HG03196 (cell line): ENCODE measurements around the gene NKD1.

Experiments used
- ATAC-seq: cut with Tn5 transposase; IDR thresholded peaks from one replicate; pipeline ENCODE4 v1.9.1; 2021; ENCODE audit not compliant: unreplicated experiment

Gene NKD1

DNA sequence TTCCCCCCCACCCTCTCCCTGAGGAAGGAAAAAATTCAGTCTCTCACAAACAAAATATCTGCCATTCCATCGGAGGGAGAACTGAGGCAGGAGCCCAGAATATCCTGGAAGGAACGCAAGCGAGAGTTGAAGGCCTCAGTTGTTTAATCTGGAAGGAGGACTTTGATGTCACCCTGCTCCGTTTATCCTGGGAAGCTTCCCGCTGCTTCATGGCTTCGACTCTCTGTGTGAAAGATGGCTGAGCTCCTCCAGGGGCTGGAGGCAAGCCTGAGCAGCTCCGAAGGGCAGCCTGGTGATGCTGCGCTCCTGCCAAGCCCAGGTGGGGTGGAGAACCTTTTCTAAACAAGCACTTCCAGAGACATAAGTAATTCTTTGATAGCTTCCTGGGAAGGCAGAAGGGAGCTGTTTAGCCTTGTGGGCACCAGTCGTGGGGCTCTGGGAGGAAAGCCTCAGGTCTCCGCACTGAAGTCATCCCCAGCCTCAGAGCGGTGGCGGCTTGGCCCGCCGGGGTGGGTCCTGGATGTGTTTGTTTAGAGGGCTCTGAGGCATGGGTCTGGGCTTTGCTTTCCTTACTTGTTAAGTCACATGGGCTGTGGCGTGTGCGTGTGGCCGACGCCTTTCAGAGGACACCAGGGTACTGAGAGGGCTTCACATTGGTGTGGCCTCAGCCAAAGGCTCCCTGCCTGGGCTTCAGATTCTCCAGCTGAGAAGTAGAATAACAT lies 7.9 kb downstream of the NKD1 start:
- no peak for ATAC-seq

DNA sequence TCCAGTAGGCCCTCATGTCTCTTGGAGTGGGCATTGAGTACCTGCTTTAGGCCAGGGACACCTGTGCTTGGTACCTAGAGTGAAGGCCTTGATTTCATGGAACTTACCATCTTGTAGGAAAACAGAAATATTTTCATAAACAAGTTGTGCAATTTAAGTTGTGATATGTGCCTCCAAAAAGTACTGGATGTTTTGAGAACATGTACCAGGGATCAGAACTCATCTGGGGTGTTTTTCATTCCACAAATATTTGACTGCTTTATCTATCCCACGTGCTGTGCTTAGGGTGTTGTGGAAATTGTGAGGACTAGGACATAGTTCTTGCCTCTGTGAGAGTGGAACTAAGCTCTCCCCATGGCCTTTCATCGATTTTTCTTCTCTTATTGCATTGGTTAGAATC lies 8.8 kb downstream of the NKD1 start:
- no peak for ATAC-seq

DNA sequence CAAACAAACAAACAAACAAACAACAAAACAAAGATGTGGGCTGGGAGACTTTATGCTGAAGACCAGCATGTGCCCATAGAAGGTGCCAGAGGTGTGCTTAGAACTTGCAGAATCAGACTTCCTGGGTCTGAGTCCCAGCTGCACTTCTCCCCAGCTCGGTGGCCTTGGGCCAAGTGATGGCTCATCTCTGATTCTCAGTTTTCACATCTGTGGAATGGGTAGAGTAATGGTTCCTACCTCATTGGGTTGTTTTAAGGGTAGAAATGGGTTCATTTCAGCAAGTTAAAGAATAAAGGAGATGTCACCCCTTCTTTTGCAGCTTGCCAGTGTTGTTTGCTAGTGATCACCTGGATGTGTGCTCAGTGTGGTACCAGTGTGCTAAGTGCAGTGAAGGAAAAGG lies 10.7 kb downstream of the NKD1 start:
- no peak for ATAC-seq

DNA sequence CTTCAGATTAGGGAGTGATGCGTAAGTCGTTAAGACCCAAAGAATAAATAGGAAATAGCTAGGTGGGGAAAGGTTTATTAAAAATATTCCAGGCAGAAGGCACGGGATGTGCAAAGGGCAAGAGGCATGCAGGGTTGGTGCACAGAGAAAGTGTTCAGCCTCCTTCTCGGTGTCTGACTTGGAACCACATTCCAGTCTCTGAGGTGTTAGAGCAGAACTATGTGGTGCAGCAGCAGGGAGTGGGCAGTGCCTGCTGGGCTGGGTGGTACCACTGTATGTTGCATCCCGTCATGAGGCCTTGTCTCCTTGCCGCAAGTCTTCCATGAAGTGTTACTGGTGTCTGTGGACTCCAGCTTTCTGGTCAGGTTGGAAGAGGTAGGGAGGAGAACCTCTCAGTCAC lies 11.1 kb downstream of the NKD1 start:
- ATAC-seq = no peak

DNA sequence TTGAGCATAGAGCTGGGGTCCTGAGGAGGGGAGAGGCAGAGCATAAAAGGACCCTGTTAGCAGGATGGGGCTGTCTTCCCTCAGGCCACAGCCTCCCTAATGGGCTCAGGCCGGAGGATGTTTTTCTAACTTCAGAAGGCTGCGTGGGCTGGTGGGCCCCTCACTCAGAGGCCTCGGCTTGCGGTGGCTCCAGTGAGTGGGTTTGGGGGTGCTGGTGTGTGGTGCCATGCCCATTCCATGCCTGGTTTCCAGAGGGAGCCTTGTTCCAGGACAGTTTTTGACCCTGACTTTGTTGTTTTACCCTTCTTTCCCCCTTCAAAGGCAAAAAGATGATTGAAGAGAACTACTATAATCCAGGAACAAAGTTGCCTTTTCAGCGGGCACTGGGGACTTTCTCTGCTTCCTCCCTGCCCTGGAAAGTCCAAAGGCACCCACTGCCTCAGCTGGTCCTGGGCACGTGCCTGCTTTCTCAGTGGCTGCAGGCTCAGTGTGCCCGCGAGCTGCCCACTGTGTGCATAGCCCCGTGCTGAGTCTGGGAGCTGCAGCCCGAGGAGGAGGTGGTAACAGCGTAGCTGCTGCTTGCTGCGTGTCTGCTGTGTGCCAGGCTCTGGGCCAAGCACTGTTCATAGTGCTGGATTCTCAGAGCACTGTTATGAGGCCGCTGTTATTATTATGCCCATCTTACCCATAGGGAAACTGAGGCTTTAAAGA lies 11.8 kb downstream of the NKD1 start:
- ATAC-seq = no peak

DNA sequence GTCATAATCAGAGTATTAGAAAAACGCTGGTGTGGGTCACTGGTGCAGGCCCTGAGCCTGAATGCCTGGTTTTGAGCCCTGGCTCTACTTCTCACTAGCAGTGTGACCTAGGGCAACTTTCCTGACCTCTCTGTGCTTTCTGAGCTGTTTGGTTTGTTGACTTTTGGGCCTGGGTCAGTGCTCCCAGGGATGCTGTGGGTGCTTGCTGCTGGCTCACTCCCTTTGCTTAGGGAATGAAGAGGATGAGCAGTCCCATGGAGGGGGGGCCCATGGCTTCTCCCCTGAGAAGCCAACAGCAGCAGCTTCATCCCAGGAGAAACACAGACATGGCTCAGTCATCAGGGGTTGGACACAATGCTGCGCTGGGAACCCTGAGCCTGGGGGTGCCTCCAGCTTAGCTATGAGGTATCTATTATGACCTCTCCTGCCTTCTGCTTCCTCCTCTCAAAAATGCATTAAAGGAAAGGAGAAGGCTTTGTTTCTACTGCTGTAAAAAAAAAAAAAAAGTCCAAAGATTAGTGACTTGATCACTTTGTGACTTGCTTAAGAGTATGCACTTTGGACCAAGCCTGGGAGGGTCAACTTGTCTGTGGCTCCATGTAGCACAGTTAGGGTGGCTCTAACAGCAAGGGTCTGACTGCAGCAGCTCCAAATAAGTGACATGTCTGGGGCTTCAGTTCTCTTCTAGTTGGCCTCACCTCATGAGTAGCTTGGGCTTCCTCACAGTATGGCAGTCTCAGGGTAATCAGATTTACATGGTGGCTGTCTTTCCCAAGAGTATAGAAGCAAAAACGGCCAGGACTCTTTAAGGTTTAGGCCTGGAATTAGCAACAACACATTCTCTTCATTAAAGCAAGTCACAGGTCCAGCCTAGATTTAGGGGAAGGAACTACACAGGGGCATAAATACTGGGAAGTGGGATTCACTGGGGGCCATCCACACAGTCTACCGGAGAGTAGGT lies 13.0 kb downstream of the NKD1 start:
- ATAC-seq = no peak

DNA sequence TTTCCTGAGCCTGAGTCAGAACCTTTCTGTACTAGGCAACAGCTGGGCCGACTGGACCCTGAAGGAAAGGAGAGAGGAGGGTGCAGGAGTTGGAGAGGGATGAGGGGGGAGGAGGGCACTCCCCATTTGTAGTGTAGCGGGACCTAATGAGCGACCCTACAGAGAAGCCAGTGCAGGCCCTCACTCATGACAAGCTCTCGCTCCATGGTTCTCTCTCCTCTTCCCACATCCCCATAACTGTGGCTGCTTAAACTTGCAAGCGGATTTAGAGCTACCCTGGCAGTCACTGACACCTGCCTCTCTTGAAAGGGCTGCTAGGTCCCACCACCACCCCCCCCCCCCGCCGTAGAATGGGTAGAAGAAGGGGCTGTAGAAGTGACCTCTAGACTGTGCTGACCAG lies 14.5 kb downstream of the NKD1 start:
- no peak for ATAC-seq

DNA sequence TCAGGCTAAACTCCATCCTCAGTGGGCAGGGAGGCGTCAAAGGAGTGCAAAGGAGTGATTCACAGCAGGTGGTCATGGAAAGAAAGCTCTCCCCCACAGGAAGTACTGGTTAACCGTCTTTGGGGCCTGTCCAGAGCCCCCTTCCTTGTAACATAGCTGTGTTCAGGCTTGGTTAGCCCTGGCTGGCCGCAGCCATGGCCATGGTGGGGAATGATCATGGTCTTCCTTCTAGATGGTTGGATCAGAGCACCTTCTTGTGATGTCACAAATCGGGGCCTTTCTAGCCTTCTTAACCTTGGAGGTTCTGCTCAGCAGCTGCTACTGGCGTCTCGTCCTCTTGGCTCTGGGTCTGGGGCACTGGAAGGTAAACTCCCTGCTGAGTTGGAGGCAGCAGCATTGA lies 15.8 kb downstream of the NKD1 start:
- no peak for ATAC-seq

DNA sequence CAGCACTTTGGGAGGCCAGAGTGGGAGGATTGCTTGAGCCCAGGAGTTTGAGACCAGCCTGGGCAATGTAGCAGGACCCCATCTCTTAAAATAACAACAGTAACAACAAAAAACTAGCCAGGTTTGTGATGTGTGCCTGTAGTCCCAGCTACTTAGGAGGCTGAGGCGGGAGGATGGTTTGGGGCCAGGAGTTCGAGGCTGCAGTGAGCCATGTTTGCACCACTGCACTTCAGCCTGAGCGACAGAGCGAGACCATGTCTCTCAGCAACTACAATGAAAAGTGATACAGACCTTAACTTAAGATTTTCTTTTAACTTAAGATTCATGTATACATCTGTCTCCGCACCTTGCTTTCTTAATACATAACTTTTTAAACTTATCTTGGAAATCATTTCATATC lies 17.2 kb downstream of the NKD1 start:
- ATAC-seq = no peak

DNA sequence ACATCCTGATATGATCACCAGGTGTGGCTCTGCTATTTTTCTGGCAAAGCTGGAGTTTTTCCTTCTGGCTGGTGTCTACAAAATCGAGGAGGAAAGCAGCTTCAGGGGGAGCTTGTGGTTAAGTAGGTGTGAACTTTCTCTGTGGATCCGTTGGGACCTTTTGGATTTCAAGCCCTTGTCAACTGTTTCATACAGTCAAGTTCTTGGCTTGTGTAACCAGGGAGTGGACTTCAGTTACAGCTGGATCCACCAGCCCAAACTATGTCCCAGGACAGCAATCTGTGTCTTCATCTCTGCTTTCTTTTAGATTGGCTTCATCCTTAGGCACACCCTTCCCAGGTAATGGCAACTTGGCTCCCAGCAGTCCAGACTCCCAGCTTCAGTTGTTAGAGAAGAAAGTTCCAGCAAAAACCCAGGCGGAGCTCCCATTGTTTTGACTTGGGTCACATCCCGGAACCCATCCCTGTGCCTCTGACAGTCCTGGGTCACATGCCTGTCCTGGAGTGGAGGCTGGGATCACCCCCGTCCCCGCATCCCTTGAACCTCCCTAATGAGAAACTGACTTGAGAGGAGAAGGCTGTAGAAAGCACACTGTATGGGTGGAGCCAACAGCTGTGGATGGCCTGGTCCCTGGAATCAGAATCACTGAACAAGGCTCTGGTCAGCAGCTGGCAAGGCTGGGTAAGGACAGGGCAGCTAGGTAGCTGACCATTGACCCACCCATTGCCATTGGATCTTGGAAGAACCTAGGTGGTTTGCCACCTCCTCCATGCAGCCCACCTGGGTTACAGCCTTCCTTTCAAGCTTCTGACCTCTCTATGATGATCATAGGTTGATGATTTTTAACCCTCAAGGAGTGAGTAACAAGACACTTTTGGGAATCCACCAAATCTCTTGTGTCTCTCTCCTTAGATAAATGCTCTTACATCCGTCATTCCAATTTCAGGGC lies 18.1 kb downstream of the NKD1 start:
- no peak for ATAC-seq

DNA sequence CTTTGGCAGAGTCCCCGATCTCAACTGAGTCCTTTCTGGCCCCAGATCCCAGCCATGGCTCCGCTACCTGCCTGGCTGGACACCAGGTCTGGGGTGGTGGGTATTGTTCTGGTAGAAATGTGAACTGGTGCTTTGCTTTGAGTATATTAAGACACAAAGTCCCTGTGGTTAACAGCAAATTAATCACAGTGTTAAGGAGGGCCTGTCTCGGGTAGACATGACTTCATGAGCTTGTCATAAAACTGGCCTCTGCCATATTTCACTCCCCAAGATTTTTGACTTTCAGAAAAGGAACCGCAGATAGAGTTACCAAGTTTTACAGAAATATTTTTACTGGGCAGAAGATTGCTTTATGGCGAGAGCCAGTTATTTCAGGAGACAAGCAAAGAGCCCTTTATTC lies 19.5 kb downstream of the NKD1 start:
- ATAC-seq = no peak

DNA sequence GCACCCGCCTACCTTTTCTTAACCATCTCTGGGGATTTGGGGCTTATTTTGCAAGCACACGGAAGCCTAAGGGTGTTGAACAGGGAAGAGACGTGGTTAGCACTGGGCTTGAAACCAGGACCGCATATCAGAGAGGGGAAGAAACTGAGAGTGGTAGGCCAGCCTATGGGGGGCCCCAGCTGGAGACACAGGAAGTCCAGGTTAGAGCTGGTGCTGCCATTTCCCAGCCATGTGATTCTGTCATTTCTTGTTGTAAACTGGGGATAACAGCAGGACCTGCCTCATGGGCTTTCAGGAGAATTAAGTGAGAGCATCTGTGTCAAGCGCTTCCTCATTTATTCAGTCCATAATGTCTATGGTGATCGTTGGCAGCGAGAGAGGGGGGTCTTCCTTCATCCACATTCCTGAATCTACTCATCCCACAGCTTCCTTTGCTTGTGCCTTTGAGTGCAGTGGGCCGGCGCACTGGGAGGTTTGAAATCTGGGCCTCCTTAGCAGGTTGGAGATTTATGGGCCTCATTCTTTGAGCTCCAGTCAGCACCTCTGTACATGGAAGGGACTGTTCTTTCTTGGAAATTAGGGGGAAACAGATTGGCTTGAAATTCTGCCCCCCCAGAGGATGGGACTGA lies 20.1 kb downstream of the NKD1 start:
- no peak for ATAC-seq

DNA sequence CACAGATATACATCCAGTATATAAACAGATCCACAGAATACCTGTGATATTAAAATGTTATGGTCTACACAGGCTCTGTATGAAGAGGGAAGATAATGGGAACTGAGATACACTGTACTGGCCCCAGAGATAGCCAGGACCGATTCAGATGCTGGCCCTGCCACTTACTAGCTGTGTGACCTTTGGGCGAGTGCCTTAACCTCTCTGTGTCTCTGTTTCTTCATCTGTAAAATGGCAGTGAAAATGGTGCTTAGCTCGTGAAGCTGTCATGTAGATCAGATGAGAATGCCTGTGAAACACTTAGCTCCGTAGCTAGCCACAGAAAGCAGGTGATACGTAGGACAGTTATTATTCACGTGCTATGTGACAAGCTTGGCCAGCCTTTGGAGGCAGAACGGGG lies 22.2 kb downstream of the NKD1 start:
- ATAC-seq = no peak

DNA sequence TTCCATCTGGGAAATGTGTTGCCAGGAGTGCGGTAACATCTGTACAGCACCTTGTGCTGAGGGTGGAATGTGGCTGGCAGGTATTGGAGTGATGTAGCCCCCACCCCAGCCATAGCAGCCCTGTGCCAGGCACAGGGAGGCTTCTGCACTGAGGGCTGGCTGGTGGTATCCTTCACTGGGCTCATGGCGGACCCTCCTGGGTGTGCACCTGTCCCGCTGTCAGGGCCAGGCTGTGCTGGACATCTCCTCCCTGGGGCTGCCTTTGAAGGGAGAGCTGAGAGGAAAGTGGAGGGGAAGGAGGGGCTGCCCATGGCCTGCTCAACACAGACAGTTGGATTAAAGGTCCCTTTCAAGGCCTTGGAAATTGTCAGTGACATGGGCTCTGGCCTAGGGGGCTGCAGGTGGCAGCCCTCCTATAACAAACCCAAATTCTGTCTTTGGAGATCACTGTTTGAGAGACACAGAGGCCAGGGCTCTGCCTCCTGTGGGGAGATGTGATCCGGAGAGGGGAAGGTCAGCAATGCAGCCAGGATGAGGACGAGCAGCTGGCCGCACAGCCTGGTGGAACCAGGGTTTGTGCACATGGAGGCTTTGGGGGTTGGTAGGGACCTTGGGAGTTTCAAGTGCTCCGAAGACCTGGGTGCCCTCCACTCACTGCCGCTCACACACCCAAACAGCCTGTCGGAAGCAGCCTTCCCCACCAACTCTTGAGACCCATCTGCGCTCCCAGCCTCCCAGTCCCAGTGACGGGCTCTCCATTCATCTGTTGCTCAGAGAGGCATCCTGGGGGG lies 22.8 kb downstream of the NKD1 start:
- ATAC-seq = no peak

DNA sequence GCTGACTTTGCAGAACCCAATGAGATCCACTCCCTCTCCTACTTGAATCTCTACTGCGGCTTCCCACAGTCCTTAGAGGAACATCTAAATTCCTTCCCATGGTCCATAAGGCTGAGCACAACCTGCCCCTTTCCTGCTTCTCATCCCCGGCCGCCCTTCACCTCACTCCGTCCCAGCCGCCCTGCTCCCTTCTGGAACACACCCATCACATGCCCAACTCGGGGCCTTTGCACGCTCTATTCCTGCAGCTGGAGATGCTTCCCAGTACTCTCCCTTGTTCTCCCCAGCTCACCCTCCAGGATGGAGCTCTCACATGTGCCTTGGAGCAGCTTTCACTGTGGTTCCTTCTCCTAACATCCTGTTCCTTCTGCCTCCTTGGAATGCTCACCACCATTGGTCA lies 23.6 kb downstream of the NKD1 start:
- ATAC-seq = no peak

DNA sequence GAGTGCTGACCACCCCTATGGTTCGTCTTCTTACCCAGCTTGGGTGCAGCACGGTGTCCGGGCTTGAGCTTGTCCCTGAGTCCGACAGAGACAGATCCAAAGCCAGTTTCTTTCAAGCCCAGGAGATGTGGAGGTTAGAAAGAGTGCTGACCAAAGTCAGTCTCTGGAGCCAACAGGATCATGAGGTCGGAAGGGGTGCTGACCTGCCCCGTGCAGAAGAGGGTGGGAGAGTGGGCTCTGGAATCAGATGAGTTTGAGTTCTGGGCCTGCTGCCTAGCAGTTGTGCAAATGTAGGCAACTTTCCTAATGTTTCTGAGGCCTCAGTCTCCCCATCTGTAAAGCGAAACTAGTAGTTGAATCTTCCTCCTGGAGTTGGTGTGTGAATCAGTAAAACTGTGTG lies 24.5 kb downstream of the NKD1 start:
- ATAC-seq = no peak

DNA sequence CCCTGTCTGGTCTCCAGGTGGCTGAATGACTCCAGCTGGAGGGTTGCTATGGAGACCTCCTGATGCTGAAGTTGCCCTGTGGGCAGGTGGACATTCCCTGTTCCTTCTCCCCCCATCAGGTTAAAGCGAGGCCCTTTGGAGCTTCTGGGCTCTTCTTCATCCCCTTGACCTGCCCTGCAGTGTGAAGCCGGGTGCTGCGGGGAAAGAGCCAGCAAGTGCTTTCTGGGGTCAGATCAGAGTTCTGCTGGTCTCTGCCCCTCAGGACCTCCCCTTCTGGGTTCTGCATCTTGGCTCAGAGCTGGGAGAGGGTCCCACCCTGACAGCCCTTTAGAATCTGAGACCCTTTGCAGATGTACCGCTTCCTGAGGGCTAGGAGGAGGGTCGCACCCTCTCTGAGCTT lies 25.1 kb downstream of the NKD1 start:
- no peak for ATAC-seq

DNA sequence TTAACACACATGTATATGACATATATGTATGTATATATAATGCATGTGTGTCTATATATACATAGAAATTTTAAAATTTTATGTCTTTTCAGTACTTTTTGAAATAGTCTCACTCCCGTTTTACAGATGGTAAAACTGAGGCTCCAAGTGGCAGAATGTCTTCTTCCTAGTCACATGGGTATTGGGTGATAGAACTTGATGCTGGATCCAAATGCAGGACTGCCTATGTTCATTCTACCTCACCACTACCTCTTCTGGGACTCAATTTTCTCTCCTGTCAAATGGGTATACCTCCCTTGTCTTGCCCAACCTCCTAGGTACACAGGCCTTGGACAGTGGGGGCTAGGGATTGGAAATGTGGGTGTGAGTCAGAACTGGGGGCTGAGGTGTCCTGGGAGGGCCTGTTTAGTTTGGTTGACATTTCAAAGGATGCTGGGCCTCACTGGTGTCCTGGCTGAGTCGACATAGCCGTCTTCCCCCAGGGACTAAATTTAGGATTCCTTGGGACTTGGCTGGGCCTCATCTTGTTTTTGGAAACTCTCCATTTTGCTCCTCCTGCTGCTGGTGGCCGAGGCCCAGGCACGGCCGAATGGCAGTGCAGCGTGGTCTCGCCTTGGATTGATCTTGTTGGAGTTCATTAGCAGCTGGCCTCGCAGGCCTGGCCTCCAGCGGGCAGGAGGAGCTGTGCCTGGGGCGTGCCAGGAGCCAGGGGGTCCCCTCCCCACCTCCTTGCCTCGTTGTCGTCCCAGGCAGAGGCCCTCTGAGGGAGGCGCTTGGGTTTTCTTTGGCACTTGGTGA lies 25.9 kb downstream of the NKD1 start:
- no peak for ATAC-seq

DNA sequence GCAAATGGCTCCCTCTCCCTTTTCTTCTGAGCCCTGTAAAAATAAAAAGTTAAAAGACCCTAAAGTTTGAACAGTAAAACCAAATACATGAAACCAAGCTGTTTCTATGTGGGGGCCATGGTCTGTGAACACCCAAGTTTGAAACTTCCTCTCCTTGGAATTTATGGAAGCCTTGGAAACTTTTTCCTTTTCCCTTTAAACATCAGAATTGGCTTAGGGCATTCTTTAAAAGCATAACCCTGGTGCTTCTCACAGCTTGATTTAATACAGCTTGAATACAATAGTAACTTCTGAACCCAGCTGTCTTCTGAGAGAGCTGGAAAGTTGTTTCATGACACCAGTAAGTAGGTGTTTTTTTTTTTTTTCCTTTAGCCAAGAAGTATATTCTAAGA lies 26.5 kb downstream of the NKD1 start:
- ATAC-seq = no peak
